ENCODE results near the gene FAM131A.

Gene FAM131A

DNA sequence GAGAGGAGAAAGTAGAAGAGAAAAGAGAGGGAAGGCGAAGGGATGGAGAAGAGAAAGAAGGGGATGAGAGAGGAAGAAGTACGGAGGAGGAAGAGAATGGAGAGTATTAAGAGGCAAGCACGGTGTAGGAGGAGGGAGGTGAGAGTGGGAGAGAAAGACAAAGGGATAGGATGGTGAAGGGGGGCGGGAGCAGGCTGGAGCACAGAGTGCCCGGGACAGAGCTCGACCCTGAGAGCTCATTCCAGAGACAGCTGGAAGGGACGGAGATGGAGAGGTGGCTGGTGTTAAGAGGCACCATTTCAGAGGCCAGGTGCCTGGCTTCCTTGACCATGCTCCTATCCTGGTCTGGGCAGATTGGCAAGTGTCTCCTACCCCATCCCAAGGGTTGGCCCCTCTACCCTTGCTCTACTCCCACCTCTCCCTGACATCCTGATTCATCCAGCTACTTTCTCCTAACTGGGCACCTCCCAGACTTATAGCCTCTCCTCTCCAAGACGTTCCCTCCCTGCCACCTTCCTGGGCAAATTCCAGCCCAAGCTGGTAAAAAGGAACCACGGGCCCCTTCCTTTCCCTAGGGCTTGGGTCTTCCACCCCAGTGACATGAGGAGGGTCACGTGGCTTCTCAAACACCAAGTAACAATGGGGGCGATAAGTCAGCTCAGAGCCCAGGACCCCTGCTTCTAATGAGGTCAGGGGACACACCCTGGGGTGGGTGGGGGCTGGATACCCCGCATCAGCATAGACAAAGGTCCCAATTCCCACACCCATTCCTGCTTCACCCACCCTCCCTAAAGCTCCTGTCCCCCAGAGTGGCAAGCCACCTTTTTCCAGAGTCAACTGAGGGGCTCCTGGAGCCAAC lies 22.9 kb downstream of the FAM131A start:
- Histone ChIP-seq H3K9me3 (ENCODE audit: insufficient read depth, low read depth, low read length) (no peaks in the 10 kb centered on the region), H3K9ac (ENCODE audit: low read depth, low read length) (peak overlapping the region; percentile 91), H3K4me1 (ENCODE audit: insufficient read depth, low read length) (peaks cover 10% of the 10 kb centered on the region), H3K36me3 (ENCODE audit: insufficient read depth, low read length) (peaks cover 40% of the 10 kb centered on the region), H3K4me3 (ENCODE audit: low read length) (peak overlapping the region; percentile 81), H3K27ac (ENCODE audit: low read depth, low read length) (no peak overlapping the region), H3K27me3 (ENCODE audit: insufficient read depth, low read length) (peaks cover 8% of the 10 kb centered on the region)
- 21% methylated on average over 11 of the region's 12 CpGs for WGBS

DNA sequence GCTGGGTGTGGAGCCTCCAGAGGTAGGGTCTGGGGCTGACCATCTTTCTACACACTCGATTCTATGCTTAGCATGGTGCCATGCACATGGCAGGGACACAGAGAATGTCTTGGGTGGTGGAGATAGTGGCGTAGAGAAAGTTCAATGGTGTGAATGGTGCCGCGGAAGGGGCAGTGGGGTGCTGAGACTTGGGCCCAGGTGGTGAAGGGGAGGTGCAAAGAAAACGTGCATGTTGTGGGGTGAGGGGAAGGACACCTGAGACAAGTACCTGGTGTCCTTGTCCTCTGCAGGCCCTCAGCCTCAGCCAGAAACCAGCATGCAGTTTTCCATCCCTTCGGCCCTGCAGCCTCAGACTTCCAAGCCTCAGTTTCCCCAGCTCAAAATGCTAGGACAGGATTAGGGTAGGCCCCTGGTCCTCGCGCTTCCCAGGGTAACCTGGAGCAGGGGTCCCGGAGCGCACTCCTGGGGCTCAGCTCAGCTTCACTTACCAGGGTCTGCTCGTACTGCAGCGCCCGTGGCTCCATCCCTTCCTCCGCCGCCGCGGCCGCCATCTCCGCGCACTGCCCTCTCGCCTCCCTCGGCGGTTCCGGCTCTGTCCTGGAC lies 23.6 kb downstream of the FAM131A start:
- Histone ChIP-seq H3K9ac (ENCODE audit: low read depth, low read length) (peak overlapping the region; percentile 91), H3K4me1 (ENCODE audit: insufficient read depth, low read length) (peaks cover 10% of the 10 kb centered on the region), H3K27me3 (ENCODE audit: insufficient read depth, low read length) (peaks cover 8% of the 10 kb centered on the region), H3K9me3 (ENCODE audit: insufficient read depth, low read depth, low read length) (no peaks in the 10 kb centered on the region), H3K27ac (ENCODE audit: low read depth, low read length) (0 out of 2 replicates have a peak overlapping the region, but pooled peaks have one; percentile 29), H3K4me3 (ENCODE audit: low read length) (peak overlapping the region; percentile 81), H3K36me3 (ENCODE audit: insufficient read depth, low read length) (peaks cover 37% of the 10 kb centered on the region)
- WGBS, result 7% methylated on average over 24 of the region's 24 CpGs

DNA sequence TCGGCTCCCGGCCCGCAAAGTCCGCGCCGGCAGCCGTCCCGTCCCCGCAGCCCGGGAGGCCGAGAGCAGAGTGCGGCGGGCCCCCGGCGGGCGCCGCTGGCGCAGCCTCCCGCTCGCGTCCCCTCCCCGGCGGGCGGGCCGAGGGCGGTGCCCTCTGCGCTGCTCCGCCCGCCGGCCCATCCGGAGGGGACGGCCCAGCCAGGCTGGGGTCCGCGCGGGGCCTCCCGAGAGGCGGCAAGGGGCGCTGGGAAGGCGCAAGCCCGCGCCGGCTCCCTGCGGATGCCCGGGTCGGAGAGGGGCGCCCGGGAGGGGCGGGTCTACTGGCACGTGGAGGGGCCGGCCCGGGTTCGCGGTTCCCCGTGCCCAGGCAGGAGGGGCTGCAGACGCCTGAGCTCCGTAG lies 24.1 kb downstream of the FAM131A start, which contains the start of the genes CLCN2 and POLR2H:
Gene CLCN2, minus strand, starts transcription at position 74 of the 400 bp plus-strand sequence. CDS start 126 bp downstream, outside the sequence.
Gene POLR2H, plus strand, starts transcription at position 179 of the 400 bp plus-strand sequence. CDS start 1,783 bp downstream, outside the sequence.
- peak within 1 kb of the TSS; percentile 91 for H3K9ac ChIP-seq (ENCODE audit: low read depth, low read length)
- under 1% methylated on average over 56 of the region's 56 CpGs for WGBS
- H3K27ac ChIP-seq (ENCODE audit: low read depth, low read length), result peak within 1 kb of the TSS; percentile 98
- H3K36me3 ChIP-seq (ENCODE audit: insufficient read depth, low read length), result peaks cover 39% of the 10 kb centered on the region
- H3K4me3 ChIP-seq (ENCODE audit: low read length), result peak within 1 kb of the TSS; percentile 81
- H3K27me3 ChIP-seq (ENCODE audit: insufficient read depth, low read length), result peaks cover 8% of the 10 kb centered on the region
- no peaks in the 10 kb centered on the region for H3K9me3 ChIP-seq (ENCODE audit: insufficient read depth, low read depth, low read length)
- peaks cover 10% of the 10 kb centered on the region for H3K4me1 ChIP-seq (ENCODE audit: insufficient read depth, low read length)

DNA sequence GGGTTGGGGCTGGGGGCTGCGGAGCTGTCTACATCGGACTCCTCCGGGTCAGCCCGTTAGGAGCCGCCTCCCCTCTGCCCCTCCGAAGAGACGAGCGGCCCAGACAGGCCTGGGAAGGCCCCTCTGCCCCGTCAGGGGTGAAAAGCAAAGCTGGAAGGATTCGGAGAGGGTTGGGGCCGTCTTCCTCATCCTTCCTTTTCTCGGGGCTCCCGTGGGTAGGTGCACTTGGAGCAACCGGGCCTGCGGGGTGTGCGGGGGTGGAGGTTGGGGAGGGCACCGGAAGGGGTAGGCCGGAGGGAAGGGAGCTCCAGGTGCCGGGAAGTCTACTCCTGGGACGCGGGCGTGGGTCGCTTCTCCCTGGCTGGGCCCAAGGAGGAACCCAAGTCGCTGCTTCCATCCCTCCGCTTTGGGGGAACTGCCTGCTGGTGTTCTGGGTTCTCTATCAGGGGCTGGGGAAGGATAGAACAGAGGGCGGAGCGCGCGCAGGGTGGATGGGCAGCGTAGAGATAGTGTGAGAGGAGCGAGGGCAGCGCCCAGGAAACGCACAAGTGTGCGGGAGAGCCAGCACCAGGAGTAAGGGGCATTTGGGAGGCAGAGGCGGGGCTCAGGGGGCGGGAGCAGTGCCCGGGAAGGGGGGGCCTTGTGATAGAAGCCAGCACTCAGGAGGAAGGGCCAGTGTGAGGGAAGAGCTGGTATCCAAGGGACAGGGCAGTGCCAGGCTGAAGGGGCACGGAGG lies 24.7 kb downstream of the FAM131A start:
- Histone ChIP-seq H3K36me3 (ENCODE audit: insufficient read depth, low read length) (peaks cover 39% of the 10 kb centered on the region), H3K9me3 (ENCODE audit: insufficient read depth, low read depth, low read length) (no peaks in the 10 kb centered on the region), H3K27me3 (ENCODE audit: insufficient read depth, low read length) (peaks cover 8% of the 10 kb centered on the region), H3K27ac (ENCODE audit: low read depth, low read length) (peak overlapping the region; percentile 98), H3K4me1 (ENCODE audit: insufficient read depth, low read length) (peaks cover 10% of the 10 kb centered on the region), H3K4me3 (ENCODE audit: low read length) (peak overlapping the region; percentile 81), H3K9ac (ENCODE audit: low read depth, low read length) (peak overlapping the region; percentile 91)
- WGBS, result under 1% methylated on average over 38 of the region's 38 CpGs

DNA sequence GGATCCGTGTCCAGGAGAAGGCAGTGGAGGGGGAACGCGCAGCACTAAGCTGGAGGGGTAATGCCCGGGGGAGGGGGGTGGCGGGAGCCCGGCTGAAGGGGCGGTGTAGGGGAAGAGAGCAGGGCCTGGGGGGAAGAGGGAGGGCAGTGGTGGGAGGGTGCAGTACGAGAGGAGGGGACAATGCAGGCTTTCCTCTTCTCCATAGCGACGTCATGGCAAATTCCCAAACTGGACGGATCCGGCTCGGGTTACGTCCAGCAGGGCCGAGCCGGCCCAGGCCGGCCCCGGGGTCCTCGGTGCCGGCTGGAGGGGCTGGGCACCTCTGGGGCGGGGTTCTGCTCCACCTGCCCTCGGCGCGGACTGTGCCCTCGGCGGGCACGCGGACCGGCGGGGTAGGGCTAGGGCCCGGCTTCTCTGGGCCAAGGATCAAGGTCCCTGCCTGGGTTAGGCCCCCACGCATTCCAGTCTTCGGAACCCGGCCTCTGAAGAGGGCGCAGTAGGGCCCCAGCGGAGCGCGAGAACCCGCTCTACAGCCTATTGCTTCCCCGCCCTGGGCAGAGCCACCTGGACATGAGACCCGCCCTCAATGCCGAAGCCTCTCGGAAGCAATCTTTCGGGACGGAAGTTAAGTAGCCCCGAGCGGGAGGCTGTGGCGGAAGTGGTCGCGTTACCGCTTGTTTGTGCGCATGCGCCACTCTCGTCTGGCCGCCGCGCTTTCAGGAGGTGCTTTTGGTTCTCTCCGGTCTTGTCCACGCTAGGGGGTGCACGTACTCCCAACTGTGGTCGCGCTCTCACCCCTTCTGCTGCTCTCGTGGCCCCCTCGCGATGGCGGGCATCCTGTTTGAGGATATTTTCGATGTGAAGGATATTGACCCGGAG lies 25.5 kb downstream of the FAM131A start:
- Histone ChIP-seq H3K9ac (ENCODE audit: low read depth, low read length) (peak overlapping the region; percentile 91), H3K36me3 (ENCODE audit: insufficient read depth, low read length) (peaks cover 36% of the 10 kb centered on the region)

GRCh38 chr3:184366619-184367289 lies 29.4 kb downstream of the FAM131A start:
- Histone ChIP-seq H3K9ac (ENCODE audit: low read depth, low read length) (no peak overlapping the region), H3K4me3 (ENCODE audit: low read length) (no peak overlapping the region), H3K4me1 (ENCODE audit: insufficient read depth, low read length) (no peaks in the 10 kb centered on the region; the same call in 1 of the 2 replicates), H3K27ac (ENCODE audit: low read depth, low read length) (no peak overlapping the region), H3K9me3 (ENCODE audit: insufficient read depth, low read depth, low read length) (no peaks in the 10 kb centered on the region), H3K36me3 (ENCODE audit: insufficient read depth, low read length) (peaks cover 48% of the 10 kb centered on the region), H3K27me3 (ENCODE audit: insufficient read depth, low read length) (no peaks in the 10 kb centered on the region)
- 97% methylated on average over 5 of the region's 5 CpGs for WGBS

More for the DNA sequence above, 25.5 kb downstream of the FAM131A start:
- Histone ChIP-seq H3K27ac (ENCODE audit: low read depth, low read length) (peak overlapping the region; percentile 98), H3K4me1 (ENCODE audit: insufficient read depth, low read length) (peaks cover 10% of the 10 kb centered on the region), H3K27me3 (ENCODE audit: insufficient read depth, low read length) (peaks cover 8% of the 10 kb centered on the region), H3K9me3 (ENCODE audit: insufficient read depth, low read depth, low read length) (no peaks in the 10 kb centered on the region), H3K4me3 (ENCODE audit: low read length) (peak overlapping the region; percentile 81)
- under 1% methylated on average over 68 of the region's 68 CpGs for WGBS

- Histone ChIP-seq H3K27me3 (ENCODE audit: insufficient read depth, low read length) (no peaks in the 10 kb centered on the region), H3K36me3 (ENCODE audit: insufficient read depth, low read length) (peaks cover 48% of the 10 kb centered on the region), H3K27ac (ENCODE audit: low read depth, low read length) (no peak overlapping the region), H3K9ac (ENCODE audit: low read depth, low read length) (no peak overlapping the region), H3K9me3 (ENCODE audit: insufficient read depth, low read depth, low read length) (no peaks in the 10 kb centered on the region), H3K4me1 (ENCODE audit: insufficient read depth, low read length) (no peaks in the 10 kb centered on the region; the same call in 1 of the 2 replicates), H3K4me3 (ENCODE audit: low read length) (no peak overlapping the region)
- WGBS, result 93% methylated on average over 8 of the region's 9 CpGs
Observed at GRCh38 chr3:184368116-184368515, 30.7 kb downstream of the FAM131A start.

DNA sequence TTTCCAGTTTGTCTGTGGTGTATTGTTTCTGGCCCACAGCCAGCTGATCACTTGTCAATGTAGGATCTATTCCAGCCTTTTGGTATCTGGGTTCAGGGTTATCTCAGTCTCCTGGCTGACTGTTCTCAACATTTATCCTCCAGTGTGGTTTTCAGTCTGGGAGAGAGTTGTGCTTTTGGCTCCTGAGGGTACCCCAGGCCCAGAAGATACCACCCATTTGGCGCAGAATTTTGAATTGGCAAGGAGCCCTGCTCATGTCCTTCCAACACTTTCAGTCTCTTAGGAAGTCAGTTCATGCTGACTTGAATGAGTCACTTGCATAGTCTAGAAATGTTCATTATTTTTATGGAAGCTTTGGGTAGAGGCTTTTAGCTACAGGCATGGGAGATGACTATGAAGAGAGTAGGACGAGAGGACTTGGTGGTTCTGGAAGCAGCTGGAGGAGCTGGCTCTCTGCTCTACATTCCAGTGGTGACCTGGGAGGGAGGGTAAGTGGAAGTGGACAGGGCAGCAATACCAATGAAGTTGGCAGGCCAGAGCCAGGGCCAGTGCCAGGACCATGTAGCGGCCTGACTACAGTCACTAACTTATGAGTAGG lies 31.3 kb downstream of the FAM131A start:
- Histone ChIP-seq H3K27ac (ENCODE audit: low read depth, low read length) (no peak overlapping the region), H3K36me3 (ENCODE audit: insufficient read depth, low read length) (peaks cover 48% of the 10 kb centered on the region), H3K27me3 (ENCODE audit: insufficient read depth, low read length) (no peaks in the 10 kb centered on the region), H3K9me3 (ENCODE audit: insufficient read depth, low read depth, low read length) (no peaks in the 10 kb centered on the region), H3K4me1 (ENCODE audit: insufficient read depth, low read length) (no peaks in the 10 kb centered on the region; the same call in 1 of the 2 replicates), H3K4me3 (ENCODE audit: low read length) (no peak overlapping the region), H3K9ac (ENCODE audit: low read depth, low read length) (no peak overlapping the region)
- WGBS, result 93% methylated on average over 3 of the region's 3 CpGs

- Histone ChIP-seq H3K27ac (ENCODE audit: low read depth, low read length) (peak overlapping the region; percentile 8; the same call in 1 of the 2 replicates), H3K27me3 (ENCODE audit: insufficient read depth, low read length) (0 out of 2 replicates have a peak, but pooled peaks cover 5% of the 10 kb centered on the region), H3K9ac (ENCODE audit: low read depth, low read length) (no peak overlapping the region), H3K4me3 (ENCODE audit: low read length) (no peak overlapping the region), H3K9me3 (ENCODE audit: insufficient read depth, low read depth, low read length) (no peaks in the 10 kb centered on the region), H3K36me3 (ENCODE audit: insufficient read depth, low read length) (peaks cover 30% of the 10 kb centered on the region), H3K4me1 (ENCODE audit: insufficient read depth, low read length) (no peaks in the 10 kb centered on the region; the same call in 1 of the 2 replicates)
- 47% methylated on average over 5 of the region's 5 CpGs for WGBS
Observed at GRCh38 chr3:184371570-184372018, 34.2 kb downstream of the FAM131A start.

All from HUES64 (cell line).